HEK293 (cell line): Measurements from ENCODE around the gene ARHGAP4.
A peak's percentile ranks its signal among the peaks of the same experiment; 100 is the strongest.

Source experiments
- CTCF ChIA-PET: fragments of 350-600 bp; formaldehyde crosslinking; extraction: SDS; loops from one replicate; lab custom pipeline; 2021; ENCODE audit warnings: antibody characterized with exemption; lab: Yijun Ruan, JAX
- POLR2A ChIA-PET: fragments of 300-600 bp; formaldehyde crosslinking; extraction: SDS; loops from one replicate; lab custom pipeline; 2020; ENCODE audit warnings: antibody characterized with exemption, inconsistent platforms; lab: Yijun Ruan, JAX
- H3K27ac ChIP-seq: fragments of 200-500 bp; sonication (Bioruptor generic); 2 replicates; pipeline ENCODE4 v1.5.1; 2014; ENCODE audit warnings: low read depth, low read length, control low read depth, inconsistent platforms; ENCODE audit errors: extremely low read depth
- H3K36me3 ChIP-seq, 2 experiments: fragments of 200-500 bp in 1 of 2; sonication (Bioruptor generic) in 1 of 2; 1 replicate in 1 of 2; 2 replicates in 1 of 2; pipeline ENCODE4 v1.5.1; 2014 to 2017; ENCODE audit warnings: inconsistent platforms in 2 of 2, low read length in 2 of 2; ENCODE audit not compliant: control insufficient read depth in 2 of 2, insufficient read depth in 1 of 2
- H3K4me1 ChIP-seq: fragments of 200-500 bp; sonication (Bioruptor generic); 2 replicates; pipeline ENCODE4 v1.5.1; 2014; ENCODE audit warnings: mild to moderate bottlenecking, low read length, inconsistent platforms; ENCODE audit not compliant: control insufficient read depth, insufficient read depth
- H3K4me3 ChIP-seq: 2 replicates; pipeline ENCODE4 v1.5.1; 2011; ENCODE audit warnings: low read depth, mild to moderate bottlenecking, control low read depth, low read length, moderate library complexity
- H3K9me3 ChIP-seq: fragments of 200-500 bp; sonication (Bioruptor generic); 2 replicates; pipeline ENCODE4 v1.5.1; 2014; ENCODE audit warnings: low read depth, low read length, inconsistent platforms; ENCODE audit not compliant: control insufficient read depth, insufficient read depth
- ELK4 ChIP-seq: IDR thresholded peaks from 2 replicates; pipeline ENCODE4 v1.6.1; 2011; ENCODE audit warnings: mild to moderate bottlenecking, low read depth, low read length, borderline replicate concordance
- GLI2 ChIP-seq: fragments of 450-650 bp; formaldehyde crosslinking; IDR thresholded peaks from 2 replicates; pipeline ENCODE4; 2017; ENCODE audit warnings: missing biosample characterization, missing genetic modification characterization, low read depth, borderline replicate concordance
- GLIS1 ChIP-seq: fragments of 450-650 bp; formaldehyde crosslinking; IDR thresholded peaks from 2 replicates; pipeline ENCODE4 v1.5.1; 2016; ENCODE audit warnings: missing biosample characterization, missing genetic modification characterization
- GLIS2 ChIP-seq: fragments of 450-650 bp; formaldehyde crosslinking; IDR thresholded peaks from 2 replicates; pipeline ENCODE4 v1.5.1; 2016; ENCODE audit warnings: missing biosample characterization, missing genetic modification characterization
- HOXC10 ChIP-seq: sonication (generic); formaldehyde crosslinking; IDR thresholded peaks from 2 replicates; pipeline ENCODE4 v1.8.1; 2023; ENCODE audit warnings: mild to moderate bottlenecking, missing genetic modification reagents
- KLF1 ChIP-seq: fragments of 450-650 bp; formaldehyde crosslinking; IDR thresholded peaks from 2 replicates; pipeline ENCODE4 v1.5.1; 2016; ENCODE audit warnings: missing biosample characterization, missing genetic modification characterization
- KLF16 ChIP-seq: fragments of 450-650 bp; formaldehyde crosslinking; IDR thresholded peaks from 2 replicates; pipeline ENCODE4 v1.5.1; 2017; ENCODE audit warnings: missing biosample characterization, missing genetic modification characterization
- KLF17 ChIP-seq: fragments of 450-650 bp; formaldehyde crosslinking; IDR thresholded peaks from 2 replicates; pipeline ENCODE4 v1.5.1; 2016; ENCODE audit warnings: missing biosample characterization, missing genetic modification characterization
- ZIC2 ChIP-seq: fragments of 450-650 bp; formaldehyde crosslinking; IDR thresholded peaks from 2 replicates; pipeline ENCODE4 v1.5.1; 2016; ENCODE audit warnings: missing biosample characterization, missing genetic modification characterization
- ZNF223 ChIP-seq: fragments of 450-650 bp; formaldehyde crosslinking; IDR thresholded peaks from 2 replicates; pipeline ENCODE4 v1.5.1; 2016; ENCODE audit warnings: missing biosample characterization, missing genetic modification characterization
- ZNF280D ChIP-seq: fragments of 450-650 bp; formaldehyde crosslinking; IDR thresholded peaks from 2 replicates; pipeline ENCODE4 v1.5.1; 2016; ENCODE audit warnings: missing biosample characterization, missing genetic modification characterization
- ZNF394 ChIP-seq: fragments of 450-650 bp; formaldehyde crosslinking; IDR thresholded peaks from 2 replicates; pipeline ENCODE4 v1.5.1; 2016; ENCODE audit warnings: missing biosample characterization, missing genetic modification characterization, mild to moderate bottlenecking, moderate library complexity, borderline replicate concordance
- ZNF423 ChIP-seq: fragments of 450-650 bp; formaldehyde crosslinking; IDR thresholded peaks from 2 replicates; pipeline ENCODE4 v1.5.1; 2016; ENCODE audit warnings: missing biosample characterization, missing genetic modification characterization
- ZNF518A ChIP-seq: fragments of 450-650 bp; formaldehyde crosslinking; conservative IDR thresholded peaks from 2 replicates; pipeline ENCODE4 v1.5.1; 2016; ENCODE audit warnings: low read depth, missing biosample characterization, missing genetic modification characterization
- ZNF623 ChIP-seq: fragments of 450-650 bp; formaldehyde crosslinking; IDR thresholded peaks from 2 replicates; pipeline ENCODE4 v1.5.1; 2016; ENCODE audit warnings: missing biosample characterization, missing genetic modification characterization
- ZNF629 ChIP-seq: fragments of 450-650 bp; formaldehyde crosslinking; IDR thresholded peaks from 2 replicates; pipeline ENCODE4 v1.5.1; 2017; ENCODE audit warnings: missing biosample characterization, missing genetic modification characterization
- ZNF639 ChIP-seq: fragments of 450-650 bp; formaldehyde crosslinking; IDR thresholded peaks from 2 replicates; pipeline ENCODE4 v1.5.1; 2016; ENCODE audit warnings: missing biosample characterization, missing genetic modification characterization
- ZNF704 ChIP-seq: fragments of 450-650 bp; formaldehyde crosslinking; IDR thresholded peaks from 2 replicates; pipeline ENCODE4 v1.5.1; 2016; ENCODE audit warnings: missing biosample characterization, missing genetic modification characterization
- ZSCAN16 ChIP-seq: fragments of 450-650 bp; formaldehyde crosslinking; IDR thresholded peaks from 2 replicates; pipeline ENCODE4 v1.5.1; 2016; ENCODE audit warnings: missing biosample characterization, missing genetic modification characterization
- ZSCAN18 ChIP-seq: fragments of 450-650 bp; formaldehyde crosslinking; IDR thresholded peaks from 2 replicates; pipeline ENCODE4 v1.5.1; 2016; ENCODE audit warnings: missing biosample characterization, missing genetic modification characterization

Gene ARHGAP4

GRCh38 chrX:153903238-153903980 is 22.7 kb downstream of the ARHGAP4 start (continued):
- no peak for TF ChIP-seq ZNF639 (tag by site-specific recombination)
- TF ChIP-seq KLF16 (tag by site-specific recombination), result no peak

- CTCF ChIA-PET, result no interaction called here
- H3K4me3 ChIP-seq, result no peak overlapping the region
- TF ChIP-seq ZNF518A (tag by site-specific recombination) (no peak), ZNF423 (tag by site-specific recombination) (no peak), ZNF629 (tag by site-specific recombination) (no peak), KLF17 (tag by site-specific recombination) (peak; percentile 97), GLI2 (no peak), ELK4 (no peak), ZNF280D (tag by site-specific recombination) (no peak), GLIS2 (tag by site-specific recombination) (peak; percentile 41; the same call in 1 of the 2 replicates), ZNF623 (tag by site-specific recombination) (no peak), ZSCAN16 (no peak), ZNF704 (no peak), HOXC10 (CRISPR knock-in tag) (no peak), ZNF223 (no peak), ZNF394 (tag by site-specific recombination) (no peak), KLF1 (peak; percentile 91), ZIC2 (tag by site-specific recombination) (peak; percentile 61), GLIS1 (peak; percentile 58; the same call in 1 of the 2 replicates), ZSCAN18 (tag by site-specific recombination) (no peak)
- POLR2A ChIA-PET, result no interaction called here
- no peaks in the 10 kb centered on the region for H3K36me3 ChIP-seq
- no peaks in the 10 kb centered on the region; the same call in 1 of the 2 replicates for H3K9me3 ChIP-seq
- no peak overlapping the region for H3K27ac ChIP-seq
- no peaks in the 10 kb centered on the region for H3K4me1 ChIP-seq
Measured at GRCh38 chrX:153902385-153902784, 23.7 kb downstream of the ARHGAP4 start.
